Umbilical cord (tissue), 2 donors: ENCODE results near the gene TTLL12. TPM values are rescaled to one million over a fixed set of nuclear protein-coding genes. Genes with fewer than 3 reads are reported as not detected.
A peak's percentile ranks its signal among the peaks of the same experiment; 100 is the strongest.
"Not testable (repeated sequence)": the region's sequence is repeated elsewhere in the genome, so short reads cannot be mapped to it uniquely, and the experiment has no call there.

ENCODE experiments used
- DNase-seq: peaks from one replicate; pipeline ENCODE4 v3.0.0-alpha.2; 2015; ENCODE audit warnings: low spot score
- total RNA-seq: library from RNA; depleted of rRNA; stranded (reverse); fragments of >200 nt; gene quantifications from one replicate; pipeline ENCODE4 v1.2.3, GENCODE V29; 2014; ENCODE audit warnings: low replicate concordance; ENCODE audit not compliant: insufficient read depth

Gene TTLL12
- total RNA-seq, 1 donor from 2014 or later = 10.6 TPM

DNA sequence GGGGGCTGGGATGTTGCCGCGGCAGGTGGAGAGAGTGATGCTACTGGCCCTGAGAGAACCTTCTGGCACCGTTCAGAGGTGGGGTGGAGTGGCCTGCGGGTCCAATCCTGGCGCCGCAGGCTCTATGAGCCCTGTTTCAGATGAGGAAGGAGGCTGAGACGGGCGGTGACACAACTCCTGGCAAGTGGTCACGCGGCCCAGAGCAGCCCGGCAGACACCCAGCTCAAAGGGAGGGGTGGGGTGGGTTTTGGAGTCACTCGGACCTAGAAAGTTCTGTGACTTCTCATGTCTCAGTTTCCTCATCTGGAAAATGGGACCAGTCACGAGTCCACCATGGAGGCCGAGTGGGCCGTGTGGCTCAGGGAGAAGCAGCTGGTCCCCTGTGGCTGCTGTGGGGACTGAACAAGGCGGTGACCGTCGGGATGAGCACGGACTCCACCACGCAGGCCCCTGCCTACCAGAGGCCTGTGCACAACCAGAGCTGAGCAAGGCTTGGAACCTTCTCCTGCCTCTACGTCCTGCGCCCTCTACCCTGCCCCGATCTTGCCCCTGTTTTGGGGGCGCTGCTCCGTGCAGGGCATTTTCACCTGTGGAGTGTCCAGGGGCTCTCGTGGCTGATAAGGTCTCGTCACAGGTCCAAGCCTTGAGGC, 31.9 kb downstream of the TTLL12 start:
- DNase-seq = no peak

- DNase-seq = no peak
Measured at GRCh38 chr22:43153899-43154298, 33.0 kb downstream of the TTLL12 start.

DNA sequence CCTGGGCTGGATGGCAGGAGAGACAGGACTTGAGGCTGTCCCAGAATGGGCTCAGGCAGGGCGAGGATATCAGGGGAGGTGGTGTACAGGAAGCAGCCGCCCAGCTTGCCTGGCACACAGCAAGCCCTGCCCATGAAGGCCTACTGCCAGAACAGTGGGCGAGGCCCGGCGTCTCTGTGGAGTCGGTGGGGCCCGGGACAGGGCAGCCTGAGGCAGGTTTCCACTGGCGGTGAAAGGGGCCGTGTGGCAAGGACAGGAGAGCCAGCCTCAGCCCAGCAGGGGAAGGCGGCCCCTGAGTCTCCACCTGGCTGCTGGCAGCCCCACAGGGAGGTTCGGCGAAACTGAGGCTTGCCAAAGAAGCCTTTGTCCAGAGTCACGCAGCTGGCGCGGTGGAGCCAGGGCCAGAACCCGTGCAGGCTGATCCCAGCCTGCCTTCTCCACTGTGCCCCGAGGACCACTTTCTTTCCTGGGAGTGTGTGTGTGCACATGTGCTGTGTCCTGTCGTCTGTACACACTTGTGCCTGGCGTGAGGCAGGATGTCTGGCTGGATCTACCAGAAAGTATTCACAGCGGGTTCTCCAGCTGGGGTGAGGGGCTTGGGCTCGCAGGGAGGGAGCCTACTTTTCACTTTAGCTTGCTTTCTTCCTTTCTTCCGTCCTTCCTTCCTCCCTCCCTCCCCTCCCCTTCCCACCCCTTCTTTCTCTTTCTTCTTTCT, 34.4 kb downstream of the TTLL12 start:
- DNase-seq = peak; percentile 82

- no peak for DNase-seq
Measured at GRCh38 chr22:43152003-43152356, 35.0 kb downstream of the TTLL12 start.

DNA sequence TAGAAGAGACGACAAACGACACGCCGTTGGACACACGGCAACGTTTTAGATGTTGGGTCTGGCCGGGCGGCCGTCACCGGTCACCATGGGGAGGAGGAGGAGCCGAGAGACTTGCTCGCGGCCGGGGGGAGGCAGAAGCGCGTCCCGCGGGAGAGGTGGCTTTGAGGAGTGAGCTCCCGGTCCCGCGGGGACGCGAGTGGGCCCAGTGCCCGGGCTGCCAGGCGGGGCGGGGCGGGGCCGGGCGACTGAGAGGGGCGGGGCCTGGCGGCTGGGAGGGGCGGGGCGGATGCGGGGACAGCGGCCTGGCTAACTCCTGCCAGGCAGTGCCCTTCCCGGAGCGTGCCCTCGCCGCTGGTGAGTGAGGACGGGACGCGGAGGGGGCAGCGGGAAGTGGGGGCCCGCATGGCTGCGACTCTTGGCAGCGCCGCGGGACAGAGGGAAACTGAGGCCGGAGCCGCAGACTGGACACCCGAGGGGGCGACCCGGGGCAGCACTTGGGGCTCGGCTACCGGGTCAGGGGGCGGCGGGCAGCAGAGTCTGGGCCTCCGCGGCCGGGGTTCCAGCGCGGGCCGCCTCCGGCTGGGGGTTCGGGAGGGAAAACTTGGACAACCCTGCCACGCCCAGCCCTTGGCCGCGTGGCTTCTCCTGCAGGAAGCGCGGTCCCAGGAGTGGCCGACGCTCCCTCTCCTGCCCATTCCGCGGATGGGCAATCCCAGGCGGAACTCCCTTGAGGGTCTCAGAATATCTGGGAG, 35.5 kb downstream of the TTLL12 start, which contains the start of gene TSPO:
Gene TSPO, plus strand, starts transcription at position 309 of the 752 bp plus-strand sequence. CDS start 7,680 bp downstream, outside the sequence.
- DNase-seq = peak; percentile 65

DNA sequence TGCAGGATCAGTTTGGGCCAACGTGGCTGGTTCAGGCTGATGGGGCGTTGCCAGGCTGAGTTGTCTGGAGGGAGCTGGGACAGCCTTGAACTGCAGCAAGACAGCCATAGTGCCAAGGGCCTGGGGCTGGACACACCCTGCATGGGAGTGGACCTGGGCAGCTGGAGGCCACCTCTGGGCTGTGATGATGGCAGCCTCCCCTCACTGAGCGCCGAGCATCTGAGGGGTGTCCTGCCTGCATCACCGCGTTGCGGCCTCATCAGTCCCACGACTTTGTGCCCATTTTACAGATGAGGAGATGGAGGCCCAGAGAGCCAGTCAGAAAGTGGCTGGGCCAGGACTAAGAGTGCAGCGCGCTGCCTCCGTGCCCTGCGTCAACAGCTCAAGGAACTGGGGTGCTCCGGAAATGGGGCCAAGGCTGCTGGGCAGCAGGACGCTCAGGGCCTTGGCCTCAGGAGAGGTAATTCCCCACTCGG, 36.2 kb downstream of the TTLL12 start:
- DNase-seq = no peak

GRCh38 chr22:43148581-43148980, 38.4 kb downstream of the TTLL12 start:
- DNase-seq = no peak

- no peak for DNase-seq
Measured at GRCh38 chr22:43147821-43148220, 39.1 kb downstream of the TTLL12 start.

DNA sequence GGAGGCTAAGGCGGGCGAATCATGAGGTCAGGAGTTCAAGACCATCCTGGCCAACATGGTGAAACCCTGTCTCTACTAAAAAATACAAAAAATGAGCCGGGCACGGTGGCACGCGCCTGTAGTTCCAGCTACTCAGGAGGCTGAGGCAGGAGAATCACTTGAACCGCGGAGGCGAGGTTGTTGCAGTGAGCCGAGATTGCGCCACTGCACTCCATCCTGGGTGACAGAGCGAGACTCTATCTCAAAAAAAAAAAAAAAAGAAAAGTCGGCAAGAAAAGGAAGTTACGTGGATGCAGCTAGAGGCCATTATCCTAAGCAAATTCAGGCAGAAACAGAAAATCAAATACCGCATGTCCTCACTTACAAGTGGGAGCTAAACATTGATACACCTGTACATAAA, 40.6 kb downstream of the TTLL12 start:
- DNase-seq = not testable (repeated sequence)

DNA sequence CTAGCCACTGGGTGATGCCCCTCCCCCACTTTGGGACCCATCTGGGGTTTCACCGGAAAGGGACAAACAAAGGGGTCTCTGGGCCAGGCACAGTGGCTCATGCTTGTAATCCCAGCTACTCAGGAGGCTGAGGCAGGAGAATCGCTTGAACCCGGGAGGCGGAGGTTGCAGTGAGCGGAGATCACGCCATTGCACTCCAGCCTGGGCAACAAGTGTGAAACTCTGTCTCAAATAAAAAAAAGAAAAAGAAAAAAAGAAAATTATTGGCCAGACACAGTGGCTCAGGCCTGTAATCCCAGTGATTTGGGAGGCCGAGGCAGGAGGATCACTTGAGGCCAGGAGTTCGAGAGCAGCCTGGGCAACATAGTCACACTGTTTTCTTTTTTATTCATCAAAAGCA, 41.6 kb downstream of the TTLL12 start:
- not testable (repeated sequence) for DNase-seq

DNA sequence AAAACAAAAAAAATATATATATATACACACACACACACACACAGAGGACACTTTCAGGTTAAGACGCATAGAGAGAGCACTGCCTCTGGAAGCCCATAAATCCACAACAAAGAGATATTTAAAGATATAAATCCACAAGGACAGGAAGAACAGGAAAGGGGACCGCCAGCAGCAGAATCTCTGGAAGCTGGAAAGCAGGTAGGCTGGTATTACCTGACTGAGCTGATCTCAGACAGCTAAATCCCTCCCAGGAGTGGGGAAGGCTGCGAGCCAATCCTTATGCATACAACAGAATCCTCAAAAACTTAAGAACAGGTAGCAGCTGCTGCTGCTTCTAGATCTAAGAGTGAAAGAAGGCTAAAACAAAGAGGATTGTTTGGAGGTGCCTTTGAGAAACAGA, 42.0 kb downstream of the TTLL12 start:
- DNase-seq = peak; percentile 25

DNA sequence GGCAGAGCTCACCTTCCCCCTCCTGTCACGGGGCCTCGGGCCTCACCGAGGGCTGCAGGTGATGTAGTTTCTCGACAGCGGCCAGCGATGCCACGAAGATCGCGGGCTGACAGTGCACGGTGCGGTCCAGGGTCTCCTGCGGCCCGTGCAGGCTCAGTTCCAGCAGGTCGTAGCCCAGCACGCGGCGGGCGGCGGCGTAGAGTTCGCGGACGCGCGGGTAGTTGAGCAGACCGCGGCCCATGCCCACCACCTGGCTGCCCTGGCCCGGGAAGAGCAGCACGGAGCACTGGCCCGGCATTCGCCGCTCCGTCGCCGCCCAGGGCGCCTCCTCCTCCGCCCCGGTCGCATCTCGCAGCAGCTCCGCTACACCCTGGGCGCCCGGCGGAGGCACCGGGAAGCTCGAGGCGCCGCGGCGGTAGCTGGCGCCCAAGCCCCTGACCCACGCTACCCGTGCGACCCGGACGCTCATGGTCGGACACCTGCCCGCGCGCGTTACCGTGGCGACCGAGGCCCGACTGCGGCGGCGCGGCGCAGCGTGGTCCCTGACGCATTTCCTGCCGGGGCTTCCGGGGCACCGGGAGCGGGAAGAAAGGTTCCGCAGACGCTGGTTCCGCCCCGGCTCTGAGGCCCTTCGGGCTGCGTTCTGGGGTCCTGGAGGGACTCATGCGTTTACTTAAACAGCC, 43.9 kb downstream of the TTLL12 start, which contains the start of gene MCAT:
Gene MCAT, minus strand, starts transcription at position 519 of the 683 bp plus-strand sequence. Its CDS starts 50 bp downstream, at position 469.
- DNase-seq = peak; percentile 84

DNA sequence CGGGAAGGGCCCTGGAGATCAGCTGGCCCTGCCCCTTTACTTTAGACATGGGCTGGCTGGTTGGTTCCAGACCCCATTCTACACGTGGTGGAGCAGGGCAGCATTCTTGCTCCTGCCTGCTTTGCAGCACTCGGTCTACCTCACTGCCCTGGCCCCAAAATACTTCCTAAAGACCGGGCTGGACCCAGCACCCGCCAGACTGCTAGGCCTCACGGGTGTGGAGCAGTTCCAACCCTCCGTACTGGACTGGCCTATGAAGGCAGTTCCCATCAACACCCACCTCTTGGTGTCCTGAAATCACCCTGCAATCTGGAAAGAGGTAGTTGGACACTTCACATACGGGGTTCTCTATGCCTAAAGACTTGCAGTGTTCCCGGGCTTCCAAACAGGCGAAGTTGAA, 50.1 kb downstream of the TTLL12 start:
- DNase-seq = no peak

GRCh38 chr22:43136255-43136654, 50.7 kb downstream of the TTLL12 start:
- no peak for DNase-seq

GRCh38 chr22:43135565-43135964, 51.4 kb downstream of the TTLL12 start:
- DNase-seq = no peak

DNA sequence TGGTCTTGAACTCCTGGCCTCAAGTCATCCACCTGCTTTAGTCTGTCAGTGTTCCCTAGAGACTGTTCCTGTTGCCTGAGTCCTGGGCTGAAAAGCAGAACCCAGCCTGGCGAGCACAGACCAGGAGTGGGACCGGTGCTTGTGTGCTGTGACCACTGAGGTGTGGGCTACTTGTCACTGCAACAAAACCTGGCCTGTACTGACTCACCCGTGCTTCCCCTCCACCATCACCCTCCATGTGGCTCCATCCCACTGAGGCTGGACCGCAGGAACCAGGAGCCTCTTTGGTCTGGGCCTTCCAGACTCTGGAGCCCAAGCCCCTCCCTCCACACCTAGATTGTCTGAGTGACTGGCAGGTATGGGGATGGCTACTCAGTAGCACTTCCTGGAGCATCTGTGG, 52.4 kb downstream of the TTLL12 start:
- no peak for DNase-seq

- DNase-seq = no peak
Measured at GRCh38 chr22:43133401-43133800, 53.5 kb downstream of the TTLL12 start.

DNA sequence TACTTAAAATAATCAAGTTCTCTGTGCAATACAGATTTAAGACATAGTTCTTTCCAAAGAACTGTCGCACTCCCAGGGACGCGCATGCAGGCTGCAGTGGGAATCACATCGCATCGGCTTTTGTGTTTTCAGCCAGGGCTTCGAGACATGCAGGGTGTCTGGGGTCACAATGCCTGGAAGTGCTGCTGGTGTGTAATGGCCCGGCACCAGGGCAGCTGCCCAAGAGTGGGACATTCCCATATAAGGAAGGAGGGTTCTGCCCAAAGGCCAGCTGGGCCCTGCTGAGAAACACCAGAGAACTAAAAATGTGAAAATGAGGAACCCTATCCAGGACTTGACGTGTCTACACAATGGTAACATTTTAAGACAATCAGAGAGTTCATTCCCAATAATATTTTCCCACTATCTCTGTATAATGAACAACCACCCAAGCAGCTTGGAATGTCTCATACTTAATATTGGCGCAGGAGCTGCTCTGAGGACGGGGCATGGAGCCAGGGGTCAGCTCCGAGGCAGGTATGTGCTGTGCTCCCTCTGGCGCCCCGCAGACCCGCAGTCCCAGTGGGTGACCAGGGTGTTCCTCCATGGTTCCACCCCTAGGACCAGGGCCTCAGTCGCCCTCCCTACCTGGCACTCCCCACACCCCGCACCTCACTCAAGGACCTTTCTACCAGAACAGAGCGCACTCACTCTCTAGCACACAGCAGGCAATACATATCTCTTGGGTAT, 55.0 kb downstream of the TTLL12 start:
- DNase-seq = no peak

DNA sequence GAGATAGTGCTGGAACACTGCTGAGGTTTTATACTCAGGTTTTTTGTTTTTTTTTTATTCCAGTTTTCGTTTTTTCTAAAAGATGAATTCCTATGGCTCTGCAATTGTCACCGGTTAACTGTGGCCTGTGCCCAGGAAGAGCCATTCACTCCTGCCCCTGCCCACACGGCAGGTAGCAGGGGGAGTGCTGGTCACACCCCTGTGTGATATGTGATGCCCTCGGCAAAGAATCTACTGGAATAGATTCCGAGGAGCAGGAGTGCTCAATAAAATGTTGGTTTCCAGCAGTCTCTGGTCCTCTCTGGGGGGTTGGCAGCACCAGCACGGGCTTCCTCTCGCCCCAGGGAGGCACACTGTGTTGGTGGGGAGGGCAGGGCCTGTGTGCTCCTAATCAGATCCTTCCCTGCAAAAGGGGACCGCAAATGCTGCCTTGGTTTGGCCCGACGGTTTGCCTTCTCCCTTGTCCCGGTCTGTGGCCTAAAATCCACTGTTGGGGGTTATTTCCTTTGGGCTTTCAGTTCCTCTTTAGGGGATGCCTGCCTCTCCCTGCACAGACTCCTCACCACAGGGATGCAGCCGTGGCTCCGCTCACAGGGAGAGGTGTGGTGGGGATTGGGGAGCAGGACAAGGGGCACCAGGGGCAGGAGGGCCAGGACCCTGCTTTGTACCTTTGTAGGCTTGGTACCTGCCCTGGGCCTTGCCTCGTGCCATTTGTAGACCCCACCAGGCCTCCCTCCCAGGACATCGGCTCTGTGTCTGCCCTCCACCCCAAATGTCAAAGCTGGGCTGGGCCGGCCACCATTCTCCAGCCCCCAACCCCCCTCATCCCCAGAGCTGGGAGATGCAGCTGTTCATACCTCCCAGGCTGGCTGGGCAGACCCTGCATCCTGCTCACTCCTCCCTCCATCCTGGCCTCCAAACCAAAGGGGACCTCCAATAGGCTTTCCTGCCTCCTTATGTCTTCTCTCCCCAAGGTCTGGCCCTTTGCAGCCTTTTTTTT, 57.2 kb downstream of the TTLL12 start:
- DNase-seq = no peak

DNA sequence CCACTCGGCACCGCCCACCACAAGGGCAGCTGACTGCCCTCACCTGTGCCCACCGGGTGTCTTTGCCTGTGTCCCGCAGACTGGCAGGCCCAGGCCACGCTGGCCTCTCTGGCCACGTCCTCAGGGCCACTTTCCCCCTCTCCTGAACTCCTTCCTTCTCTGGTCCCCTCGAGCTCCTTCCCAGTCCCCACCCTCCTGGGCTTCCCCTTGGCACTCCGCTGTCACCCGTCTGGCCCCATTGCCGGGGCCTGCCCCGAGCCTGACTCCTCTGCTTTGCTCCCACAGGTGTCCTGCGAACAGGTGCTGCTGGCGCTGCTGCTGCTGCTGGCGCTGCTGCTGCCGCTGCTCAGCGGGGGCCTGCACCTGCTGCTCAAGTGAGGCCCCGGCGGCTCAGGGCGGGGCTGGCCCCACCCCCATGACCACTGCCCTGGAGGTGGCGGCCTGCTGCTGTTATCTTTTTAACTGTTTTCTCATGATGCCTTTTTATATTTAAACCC, 58.0 kb downstream of the TTLL12 start:
- DNase-seq = no peak
